ENCODE measurements around the gene TOMM40. TPM values are rescaled to one million over a fixed set of nuclear protein-coding genes. Genes with fewer than 3 reads are reported as not detected.
A peak's percentile ranks its signal among the peaks of the same experiment; 100 is the strongest.

The TOMM40 gene
- total and polyA plus RNA-seq, 2 of the 13 experiments (the other 11 are each of a cell fraction or from before 2014, with no cell fraction given), result 72.0 to 110 TPM

GRCh38 chr19:44856421-44857083, 34.5 kb upstream of the TOMM40 start (continued):
- no peak for TF ChIP-seq PRDM15 (CRISPR knock-in tag; IDR thresholded peaks at IDR 0.05)
- TF ChIP-seq TBX2 (CRISPR knock-in tag; IDR thresholded peaks at IDR 0.05; ENCODE audit: borderline replicate concordance), result 0 out of 2 replicates have a peak, but pooled peaks have one; percentile 16
- no peak for TF ChIP-seq DPF2 (CRISPR knock-in tag; IDR thresholded peaks at IDR 0.05; ENCODE audit: borderline replicate concordance, low read depth)
- no peak for TF ChIP-seq NFAT5 (CRISPR knock-in tag; IDR thresholded peaks at IDR 0.05)
- no peak for TF ChIP-seq HNRNPLL (IDR thresholded peaks at IDR 0.05; ENCODE audit: low read depth, low read length, poor library complexity, severe bottlenecking)
- TF ChIP-seq ZNF230 (CRISPR knock-in tag; IDR thresholded peaks at IDR 0.05), result no peak
- TF ChIP-seq, protein P1, sequence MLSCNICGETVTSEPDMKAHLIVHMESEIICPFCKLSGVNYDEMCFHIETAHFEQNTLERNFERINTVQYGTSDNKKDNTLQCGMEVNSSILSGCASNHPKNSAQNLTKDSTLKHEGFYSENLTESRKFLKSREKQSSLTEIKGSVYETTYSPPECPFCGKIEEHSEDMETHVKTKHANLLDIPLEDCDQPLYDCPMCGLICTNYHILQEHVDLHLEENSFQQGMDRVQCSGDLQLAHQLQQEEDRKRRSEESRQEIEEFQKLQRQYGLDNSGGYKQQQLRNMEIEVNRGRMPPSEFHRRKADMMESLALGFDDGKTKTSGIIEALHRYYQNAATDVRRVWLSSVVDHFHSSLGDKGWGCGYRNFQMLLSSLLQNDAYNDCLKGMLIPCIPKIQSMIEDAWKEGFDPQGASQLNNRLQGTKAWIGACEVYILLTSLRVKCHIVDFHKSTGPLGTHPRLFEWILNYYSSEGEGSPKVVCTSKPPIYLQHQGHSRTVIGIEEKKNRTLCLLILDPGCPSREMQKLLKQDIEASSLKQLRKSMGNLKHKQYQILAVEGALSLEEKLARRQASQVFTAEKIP (CRISPR knock-in tag; IDR thresholded peaks at IDR 0.05; ENCODE audit: borderline replicate concordance), result no peak
- TF ChIP-seq NR2F6 (IDR thresholded peaks at IDR 0.05), result peak; percentile 67; the same call in 1 of the 2 replicates
- TF ChIP-seq NR2F6 (CRISPR knock-in tag; IDR thresholded peaks at IDR 0.05), result peak; percentile 80
- TF ChIP-seq ZNF629 (CRISPR knock-in tag; conservative IDR thresholded peaks at IDR 0.05), result peak; percentile 86
- TF ChIP-seq SIX4 (CRISPR knock-in tag; IDR thresholded peaks at IDR 0.05), result no peak
- TF ChIP-seq ZBTB44 (CRISPR knock-in tag; IDR thresholded peaks at IDR 0.05), result no peak
- TF ChIP-seq KDM2A (CRISPR knock-in tag; IDR thresholded peaks at IDR 0.05; ENCODE audit: borderline replicate concordance, low read depth), result no peak
- TF ChIP-seq PAX8 (CRISPR knock-in tag; IDR thresholded peaks at IDR 0.05; ENCODE audit: borderline replicate concordance), result no peak
- no peak for TF ChIP-seq ZNF317 (CRISPR knock-in tag; IDR thresholded peaks at IDR 0.05)
- no peak for TF ChIP-seq ZNF414 (CRISPR knock-in tag; IDR thresholded peaks at IDR 0.05)

Data from HepG2 (cell line).